CD4-positive, alpha-beta T cell (primary cell): Measurements from ENCODE around the gene KRTAP5-2. TPM values are rescaled to one million over a fixed set of nuclear protein-coding genes. Genes with fewer than 3 reads are reported as not detected.
"Not testable (repeated sequence)": the region's sequence is repeated elsewhere in the genome, so short reads cannot be mapped to it uniquely, and the experiment has no call there.

Source experiments
- ATAC-seq: fragments of 200-7000 bp; cut with Tn5 transposase; one replicate; pipeline ENCODE4 v1.10.0; 2022; ENCODE audit warnings: mild to moderate bottlenecking; ENCODE audit not compliant: poor library complexity
- CTCF ChIA-PET: fragments of 350-600 bp; sonication (Branson Sonifier 250); formaldehyde crosslinking; loops from one replicate; lab custom pipeline; 2021; ENCODE audit warnings: antibody characterized with exemption, inconsistent platforms; lab: Charles Lee
- POLR2A ChIA-PET: fragments of 350-600 bp; sonication (Branson Sonifier 250); formaldehyde crosslinking; loops from one replicate; lab custom pipeline; 2021; ENCODE audit warnings: antibody characterized with exemption, inconsistent platforms; lab: Charles Lee
- DNase-seq, 14 experiments: peaks; one replicate each; pipeline ENCODE4 v3.0.0-alpha.2; 2013 to 2020; ENCODE audit warnings: mixed read lengths in 2 of 14
- H3K27ac ChIP-seq, 2 donors: one replicate each; pipeline versions ENCODE4 v1.5.1 to v1.7.0; 2013; ENCODE audit warnings: low read length in 2 of 2, low read depth in 1 of 2, mild to moderate bottlenecking in 1 of 2
- H3K27me3 ChIP-seq, 2 experiments: 1 replicate in 1 of 2; 2 replicates in 1 of 2; pipeline versions ENCODE4 v1.6.1 to v1.7.0; 2013; ENCODE audit warnings: low read length in 2 of 2, control low read depth in 1 of 2, mild to moderate bottlenecking in 1 of 2, moderate library complexity in 1 of 2; ENCODE audit not compliant: insufficient read depth in 2 of 2, control insufficient read depth in 1 of 2
- H3K36me3 ChIP-seq: one replicate; pipeline ENCODE4 v1.6.1; 2013; ENCODE audit warnings: low read length, control low read depth; ENCODE audit not compliant: insufficient read depth
- H3K4me1 ChIP-seq: one replicate; pipeline ENCODE4 v1.6.1; 2013; ENCODE audit warnings: low read length, control low read depth; ENCODE audit not compliant: insufficient read depth
- H3K4me3 ChIP-seq: one replicate; pipeline ENCODE4 v1.5.1; 2013; ENCODE audit warnings: mild to moderate bottlenecking, low read length, moderate library complexity
- H3K9me3 ChIP-seq, 2 experiments: 1 replicate in 1 of 2; 2 replicates in 1 of 2; pipeline versions ENCODE4 v1.6.1 to v1.7.0; 2013; ENCODE audit warnings: low read length in 2 of 2, mild to moderate bottlenecking in 2 of 2, control low read depth in 1 of 2, moderate library complexity in 1 of 2; ENCODE audit not compliant: control insufficient read depth in 1 of 2, insufficient read depth in 1 of 2
- H3K27ac Mint-ChIP-seq: one replicate; pipeline ENCODE4 v1.8.0; 2020; ENCODE audit warnings: mixed read lengths
- H3K27me3 Mint-ChIP-seq: one replicate; pipeline ENCODE4 v1.8.0; 2021; ENCODE audit warnings: mixed read lengths
- H3K36me3 Mint-ChIP-seq: one replicate; pipeline ENCODE4 v1.8.0; 2021; ENCODE audit warnings: low read depth, mixed read lengths
- H3K4me1 Mint-ChIP-seq: one replicate; pipeline ENCODE4 v1.8.0; 2021; ENCODE audit warnings: low read depth, mixed read lengths
- H3K4me3 Mint-ChIP-seq: one replicate; pipeline ENCODE4 v1.8.0; 2020; ENCODE audit warnings: mild to moderate bottlenecking, mixed read lengths
- H3K9me3 Mint-ChIP-seq: one replicate; pipeline ENCODE4 v1.8.0; 2020; ENCODE audit warnings: mixed read lengths
- CTCF ChIP-seq: fragments of 200-600 bp; IDR thresholded peaks from one replicate; pipeline ENCODE4 v1.8.0; 2022; ENCODE audit warnings: antibody characterized with exemption, mild to moderate bottlenecking
- intact Hi-C, 2 experiments: fragments of 100-400 bp; cut with DNase I in 1 of 2; cut with micrococcal nuclease in 1 of 2; formaldehyde crosslinking; loops; one replicate each; pipeline versions ENCODE4 v1.15.1 to v1.9.0; 2023 to 2025; cut with DNase I, micrococcal nuclease
- total RNA-seq, 174 experiments: library from RNA in 2 of 174; stranded (reverse) in 2 of 174; gene quantifications; one replicate each; pipeline ENCODE4 v1.2.3 and lab custom pipeline; 2021 to 2026

The KRTAP5-2 gene
- total RNA-seq, 2 experiments from 2014 or later = not detected

- peaks cover 9% of the 10 kb centered on the region for H3K4me1 ChIP-seq
- H3K27ac ChIP-seq = no peak overlapping the region
- H3K9me3 ChIP-seq = no peaks in the 10 kb centered on the region
- no peaks in the 10 kb centered on the region for H3K9me3 Mint-ChIP-seq
- H3K27me3 ChIP-seq = peaks cover 4 to 13% of the 10 kb centered on the region in 2 experiments
- peaks cover 8% of the 10 kb centered on the region for H3K4me1 Mint-ChIP-seq
- no peak overlapping the region for H3K4me3 ChIP-seq
- H3K36me3 Mint-ChIP-seq = no peaks in the 10 kb centered on the region
- CTCF ChIA-PET = no interaction called here
- ATAC-seq (no peak), DNase-seq (no peak)
- intact Hi-C loops = no loop called here
- H3K36me3 ChIP-seq = no peaks in the 10 kb centered on the region
- peaks cover 51% of the 10 kb centered on the region for H3K27me3 Mint-ChIP-seq
- TF ChIP-seq CTCF = no peak
- H3K4me3 Mint-ChIP-seq = no peak overlapping the region
- POLR2A ChIA-PET = no interaction called here
- no peak overlapping the region for H3K27ac Mint-ChIP-seq
Observed at GRCh38 chr11:1600626-1601025, 2.5 kb upstream of the KRTAP5-2 start.

- TF ChIP-seq CTCF = no peak
- Histone ChIP-seq H3K27ac (no peak overlapping the region), H3K9me3 (no peaks in the 10 kb centered on the region), H3K27me3 (peaks cover 4 to 10% of the 10 kb centered on the region in 2 experiments), H3K4me1 (peaks cover 7% of the 10 kb centered on the region), H3K4me3 (no peak overlapping the region), H3K36me3 (no peaks in the 10 kb centered on the region)
- peaks cover 13% of the 10 kb centered on the region for H3K4me1 Mint-ChIP-seq
- peaks cover 60% of the 10 kb centered on the region for H3K27me3 Mint-ChIP-seq
- ATAC-seq (peak; percentile 26), DNase-seq (peak in 2 of 14 experiments; percentile 35 to 45)
- no peaks in the 10 kb centered on the region for H3K9me3 Mint-ChIP-seq
- ChIA-PET CTCF (no interaction called here), POLR2A (interaction anchor here (1.2 kb wide), 1 partner anchor 24 kb away, joined by 3 read pairs; no protein-coding TSS in a partner anchor)
- H3K27ac Mint-ChIP-seq = no peak overlapping the region
- H3K36me3 Mint-ChIP-seq = no peaks in the 10 kb centered on the region
- no peak overlapping the region for H3K4me3 Mint-ChIP-seq
- intact Hi-C loops = no loop called here
Observed at GRCh38 chr11:1598816-1599215, 722 bp upstream of the KRTAP5-2 start.

DNA sequence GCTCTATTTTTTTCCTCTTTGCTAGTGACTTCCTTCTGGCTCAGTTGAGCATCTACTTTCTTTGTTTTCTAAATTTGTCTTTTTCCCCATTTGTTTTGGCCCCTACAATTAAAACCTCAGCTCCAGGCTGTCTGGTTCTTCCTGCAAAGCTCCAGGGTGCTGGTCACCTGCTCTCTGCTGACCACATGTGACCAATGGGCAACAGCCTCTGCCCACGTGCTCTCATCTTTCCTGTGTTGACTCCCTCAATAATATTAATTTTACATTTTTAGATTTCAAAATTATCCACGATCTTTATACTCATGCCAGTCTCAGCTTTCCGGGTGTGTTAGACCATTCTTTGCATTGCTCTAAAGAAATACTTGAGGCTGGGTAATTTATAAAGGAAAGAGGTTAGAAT, 312 bp upstream of the KRTAP5-2 start:
- CTCF ChIA-PET = not testable (repeated sequence)

More for the DNA sequence above, 312 bp upstream of the KRTAP5-2 start:
- POLR2A ChIA-PET = interaction anchor here (0.6 to 1.2 kb wide), 2 partner anchors 24 to 960 kb away, joined by 3 read pairs; no protein-coding TSS in a partner anchor
- intact Hi-C loops, H3K36me3 ChIP-seq, H3K36me3 Mint-ChIP-seq, H3K27ac ChIP-seq, H3K27ac Mint-ChIP-seq, ATAC-seq, H3K4me3 Mint-ChIP-seq, H3K9me3 ChIP-seq, H3K27me3 ChIP-seq, H3K4me1 ChIP-seq, H3K4me3 ChIP-seq, DNase-seq, H3K9me3 Mint-ChIP-seq: not testable (repeated sequence)
- Mint-ChIP-seq H3K27me3 (peaks cover 63% of the 10 kb centered on the region), H3K4me1 (peaks cover 13% of the 10 kb centered on the region)
